SK-N-SH (cell line): ENCODE measurements around the gene SCGB1C2.

Source experiments
- ELF1 ChIP-seq: IDR thresholded peaks from 2 replicates; pipeline ENCODE4 v1.4.0; 2012
- EZH2phosphoT487 ChIP-seq: fragments of 200-600 bp; sonication (generic); IDR thresholded peaks from 2 replicates; pipeline ENCODE4 v1.6.1; 2017; ENCODE audit warnings: low read depth, mixed run types, mild to moderate bottlenecking, antibody characterized with exemption, moderate library complexity, borderline replicate concordance
- JUND ChIP-seq: IDR thresholded peaks from 2 replicates; pipeline ENCODE4 v1.4.0; 2012
- NFIC ChIP-seq: IDR thresholded peaks from 2 replicates; pipeline ENCODE4 v1.4.0; 2012; ENCODE audit warnings: borderline replicate concordance
- POLR2AphosphoS5 ChIP-seq: IDR thresholded peaks from 2 replicates; pipeline ENCODE4 v1.6.1; 2012; ENCODE audit warnings: low read depth, low read length
- RAD21 ChIP-seq: IDR thresholded peaks from 2 replicates; pipeline ENCODE4 v1.6.1; 2012; ENCODE audit warnings: mild to moderate bottlenecking, low read length
- RFX5 ChIP-seq: IDR thresholded peaks from 2 replicates; pipeline ENCODE4 v1.6.1; 2012; ENCODE audit warnings: mild to moderate bottlenecking, improper control_type of control experiment, low read length
- RXRA ChIP-seq: IDR thresholded peaks from 2 replicates; pipeline ENCODE4 v1.4.0; 2012; ENCODE audit warnings: low read depth, mild to moderate bottlenecking, borderline replicate concordance
- TF ChIP-seq, protein P1 (sequence below): IDR thresholded peaks from 2 replicates; pipeline ENCODE4 v1.6.1; 2012; ENCODE audit warnings: mild to moderate bottlenecking, low read depth, low read length, moderate library complexity
- TF ChIP-seq, protein P2 (sequence below): fragments of 200-600 bp; sonication (generic); IDR thresholded peaks from 2 replicates; pipeline ENCODE4 v1.6.1; 2017; ENCODE audit warnings: antibody characterized with exemption, mild to moderate bottlenecking, moderate library complexity

DNA sequence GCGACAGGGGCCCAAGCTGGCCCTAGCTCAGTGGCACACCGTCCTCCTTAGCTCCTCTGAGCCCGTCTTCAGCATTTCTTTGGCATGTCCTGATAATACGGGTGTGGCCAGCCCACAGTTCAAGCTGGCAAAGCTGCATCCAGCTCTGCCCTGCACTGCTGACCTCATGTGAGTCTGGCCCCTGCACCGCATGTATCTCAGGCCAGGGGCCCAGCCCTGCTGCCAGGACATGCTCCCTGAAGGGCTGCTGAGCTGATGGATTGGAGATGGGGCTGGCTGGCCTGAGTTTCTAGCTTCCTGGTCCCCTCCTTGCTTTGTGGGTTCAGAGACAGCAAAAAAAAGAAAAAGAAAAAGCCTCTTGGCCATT lies 41.7 kb downstream of the SCGB1C2 start:
- TF ChIP-seq, protein P1, sequence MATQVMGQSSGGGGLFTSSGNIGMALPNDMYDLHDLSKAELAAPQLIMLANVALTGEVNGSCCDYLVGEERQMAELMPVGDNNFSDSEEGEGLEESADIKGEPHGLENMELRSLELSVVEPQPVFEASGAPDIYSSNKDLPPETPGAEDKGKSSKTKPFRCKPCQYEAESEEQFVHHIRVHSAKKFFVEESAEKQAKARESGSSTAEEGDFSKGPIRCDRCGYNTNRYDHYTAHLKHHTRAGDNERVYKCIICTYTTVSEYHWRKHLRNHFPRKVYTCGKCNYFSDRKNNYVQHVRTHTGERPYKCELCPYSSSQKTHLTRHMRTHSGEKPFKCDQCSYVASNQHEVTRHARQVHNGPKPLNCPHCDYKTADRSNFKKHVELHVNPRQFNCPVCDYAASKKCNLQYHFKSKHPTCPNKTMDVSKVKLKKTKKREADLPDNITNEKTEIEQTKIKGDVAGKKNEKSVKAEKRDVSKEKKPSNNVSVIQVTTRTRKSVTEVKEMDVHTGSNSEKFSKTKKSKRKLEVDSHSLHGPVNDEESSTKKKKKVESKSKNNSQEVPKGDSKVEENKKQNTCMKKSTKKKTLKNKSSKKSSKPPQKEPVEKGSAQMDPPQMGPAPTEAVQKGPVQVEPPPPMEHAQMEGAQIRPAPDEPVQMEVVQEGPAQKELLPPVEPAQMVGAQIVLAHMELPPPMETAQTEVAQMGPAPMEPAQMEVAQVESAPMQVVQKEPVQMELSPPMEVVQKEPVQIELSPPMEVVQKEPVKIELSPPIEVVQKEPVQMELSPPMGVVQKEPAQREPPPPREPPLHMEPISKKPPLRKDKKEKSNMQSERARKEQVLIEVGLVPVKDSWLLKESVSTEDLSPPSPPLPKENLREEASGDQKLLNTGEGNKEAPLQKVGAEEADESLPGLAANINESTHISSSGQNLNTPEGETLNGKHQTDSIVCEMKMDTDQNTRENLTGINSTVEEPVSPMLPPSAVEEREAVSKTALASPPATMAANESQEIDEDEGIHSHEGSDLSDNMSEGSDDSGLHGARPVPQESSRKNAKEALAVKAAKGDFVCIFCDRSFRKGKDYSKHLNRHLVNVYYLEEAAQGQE, result no peak
- TF ChIP-seq, protein P2, sequence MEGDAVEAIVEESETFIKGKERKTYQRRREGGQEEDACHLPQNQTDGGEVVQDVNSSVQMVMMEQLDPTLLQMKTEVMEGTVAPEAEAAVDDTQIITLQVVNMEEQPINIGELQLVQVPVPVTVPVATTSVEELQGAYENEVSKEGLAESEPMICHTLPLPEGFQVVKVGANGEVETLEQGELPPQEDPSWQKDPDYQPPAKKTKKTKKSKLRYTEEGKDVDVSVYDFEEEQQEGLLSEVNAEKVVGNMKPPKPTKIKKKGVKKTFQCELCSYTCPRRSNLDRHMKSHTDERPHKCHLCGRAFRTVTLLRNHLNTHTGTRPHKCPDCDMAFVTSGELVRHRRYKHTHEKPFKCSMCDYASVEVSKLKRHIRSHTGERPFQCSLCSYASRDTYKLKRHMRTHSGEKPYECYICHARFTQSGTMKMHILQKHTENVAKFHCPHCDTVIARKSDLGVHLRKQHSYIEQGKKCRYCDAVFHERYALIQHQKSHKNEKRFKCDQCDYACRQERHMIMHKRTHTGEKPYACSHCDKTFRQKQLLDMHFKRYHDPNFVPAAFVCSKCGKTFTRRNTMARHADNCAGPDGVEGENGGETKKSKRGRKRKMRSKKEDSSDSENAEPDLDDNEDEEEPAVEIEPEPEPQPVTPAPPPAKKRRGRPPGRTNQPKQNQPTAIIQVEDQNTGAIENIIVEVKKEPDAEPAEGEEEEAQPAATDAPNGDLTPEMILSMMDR, result no peak
- TF ChIP-seq RAD21 (no peak), JUND (no peak), RFX5 (no peak), RXRA (no peak), POLR2AphosphoS5 (no peak), EZH2phosphoT487 (no peak), NFIC (no peak), ELF1 (no peak)
